Activated CD4-positive, alpha-beta T cell treated with anti-CD3 and anti-CD28 coated beads, Interleukin-2, amount 50 U/mL, for 16 hours (primary cell): ENCODE measurements around the gene SIRT3.
A peak's percentile ranks its signal among the peaks of the same experiment; 100 is the strongest.
"Not testable (repeated sequence)": the region's sequence is repeated elsewhere in the genome, so short reads cannot be mapped to it uniquely, and the experiment has no call there.

Experiments used
- DNase-seq: peaks from one replicate; pipeline ENCODE4 v3.0.0-alpha.2; 2020

Gene SIRT3

GRCh38 chr11:200224-201003, 35.7 kb downstream of the SIRT3 start:
- DNase-seq, result no peak

DNA sequence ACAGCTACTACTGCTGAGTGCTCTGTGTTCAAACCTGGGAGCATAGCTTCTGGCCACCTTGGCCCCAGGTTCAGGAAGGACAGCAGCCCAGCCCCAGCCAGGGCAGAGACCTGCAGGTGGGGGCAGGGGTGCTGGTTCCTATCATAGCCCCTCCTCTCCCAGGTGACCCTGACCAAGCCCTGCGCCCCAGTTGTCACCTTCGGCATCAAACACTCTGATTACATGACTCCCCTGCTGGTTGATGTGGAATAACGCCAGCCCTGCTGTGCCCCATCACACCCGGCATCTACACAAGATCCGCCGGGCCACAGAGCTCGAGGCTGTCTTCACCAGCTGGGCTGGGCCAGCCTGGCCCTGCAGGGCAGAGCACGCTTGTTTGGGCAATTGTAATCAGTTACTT, 36.4 kb downstream of the SIRT3 start:
- DNase-seq, result no peak

- no peak for DNase-seq
These were observed 37.0 kb downstream of the SIRT3 start for GRCh38 chr11:199004-199581.

DNA sequence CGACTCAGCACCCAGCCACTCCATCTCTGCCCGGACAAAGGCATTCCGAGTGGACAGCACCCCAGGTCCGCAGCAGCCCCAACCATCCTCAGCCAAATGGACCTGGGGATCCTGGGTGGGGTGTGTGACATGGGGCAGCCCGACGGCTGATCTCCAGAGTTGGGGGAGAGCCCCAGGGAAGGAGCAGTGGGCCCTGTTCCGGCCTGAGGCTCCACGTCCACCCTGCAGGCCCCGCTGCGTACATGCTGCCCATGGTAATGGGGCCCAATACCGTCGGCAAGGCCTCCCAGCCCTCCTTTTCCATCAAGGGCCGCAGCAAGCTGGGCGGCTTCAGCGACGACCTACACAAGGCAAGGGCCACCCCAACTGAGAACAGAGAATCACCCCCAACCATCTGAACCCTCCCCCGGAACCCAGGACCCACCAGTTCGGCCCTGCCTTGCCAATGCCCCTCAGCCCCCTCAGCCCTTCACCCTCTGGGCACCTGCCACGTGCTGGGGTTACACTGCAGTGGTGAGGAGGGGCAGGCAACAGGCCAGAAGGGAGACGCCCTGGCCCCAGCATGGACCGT, 37.8 kb downstream of the SIRT3 start:
- no peak for DNase-seq

DNA sequence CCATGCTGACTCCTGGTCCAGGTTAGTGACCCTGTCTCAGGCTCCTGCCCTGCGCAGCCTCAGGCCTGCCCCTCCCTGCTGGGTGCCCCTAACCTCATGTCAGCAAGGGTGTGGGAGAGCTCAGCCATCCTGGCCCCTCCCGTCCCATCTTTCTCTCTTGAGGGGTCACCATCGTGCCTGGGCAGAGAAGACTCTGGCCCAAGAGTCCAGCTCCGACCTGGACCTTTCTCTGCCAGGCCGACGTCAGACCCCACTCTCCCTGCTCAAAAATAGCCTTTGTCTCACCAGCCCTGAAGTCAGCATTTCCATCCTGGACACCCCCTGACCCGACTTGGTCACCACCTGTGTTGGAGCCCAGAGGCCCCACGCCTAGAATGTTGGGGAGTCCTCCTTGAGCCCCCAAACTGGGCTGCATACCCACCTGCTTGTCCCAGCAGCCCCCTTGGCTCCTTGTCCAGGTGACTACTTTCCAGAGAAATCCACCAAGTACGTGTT, 38.4 kb downstream of the SIRT3 start:
- DNase-seq, result no peak

DNA sequence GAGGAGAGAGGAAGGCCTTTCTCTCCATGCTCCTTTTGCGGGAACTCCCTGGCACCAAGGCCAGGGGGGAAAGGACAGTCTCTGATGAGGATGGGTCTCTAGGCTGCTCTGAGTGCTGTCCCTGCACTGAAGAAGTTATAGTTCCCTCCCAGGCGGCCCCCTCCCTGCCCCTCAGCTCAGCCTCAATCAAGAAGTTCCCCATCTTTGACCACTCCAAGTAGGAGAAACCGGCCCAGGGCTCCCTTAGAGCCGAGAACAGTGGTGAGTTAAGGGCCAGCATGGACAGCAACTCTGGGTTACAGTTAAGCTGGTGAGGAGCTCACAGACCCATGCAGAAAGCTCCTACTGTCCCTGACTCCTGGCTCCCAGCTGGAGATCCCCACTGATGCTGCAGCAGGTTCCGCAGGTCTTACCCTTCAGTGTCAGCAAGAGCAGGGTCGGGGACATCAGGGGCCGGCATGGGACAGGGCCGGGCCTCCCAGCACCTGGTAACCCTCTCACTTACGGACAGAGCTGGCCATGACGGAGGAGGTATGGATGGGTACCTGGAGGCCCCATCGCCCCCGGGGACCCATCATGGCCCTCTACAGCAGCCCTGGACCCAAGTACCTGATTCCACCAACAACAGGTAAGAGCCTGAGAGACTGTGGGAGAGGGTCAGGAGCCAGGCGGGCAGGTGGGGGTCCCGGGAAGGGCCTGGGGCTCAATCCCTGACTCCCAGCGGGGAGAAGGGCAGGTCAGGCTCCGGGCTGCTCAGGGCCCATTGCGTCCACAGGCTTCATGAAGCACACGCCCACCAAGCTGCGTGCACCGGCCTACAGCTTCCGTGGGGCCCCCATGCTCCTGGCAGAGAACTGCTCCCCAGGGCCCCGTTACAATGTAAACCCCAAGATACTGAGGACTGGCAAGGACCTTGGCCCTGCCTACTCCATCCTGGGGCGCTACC, 39.1 kb downstream of the SIRT3 start:
- no peak for DNase-seq

DNA sequence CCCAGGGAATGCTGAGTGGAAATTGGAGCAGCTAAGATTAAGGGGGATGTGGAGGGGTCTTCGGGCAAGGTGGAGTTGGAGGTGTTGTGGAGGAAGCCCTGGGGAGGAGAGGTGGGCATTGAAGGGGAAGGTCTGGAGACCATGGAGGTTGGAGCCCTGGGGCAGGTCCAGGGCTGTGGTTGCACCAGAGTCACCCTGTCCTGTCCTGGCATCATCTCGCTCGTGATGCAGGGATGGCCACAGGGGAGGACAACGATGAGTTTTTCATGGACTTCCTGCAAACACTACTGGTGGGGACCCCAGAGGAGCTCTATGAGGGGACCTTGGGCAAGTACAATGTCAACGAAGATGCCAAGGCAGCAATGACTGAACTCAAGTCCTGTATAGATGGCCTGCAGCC, 42.7 kb downstream of the SIRT3 start:
- not testable (repeated sequence) for DNase-seq

GRCh38 chr11:192674-193128, 43.4 kb downstream of the SIRT3 start, which contains the start of gene SCGB1C1:
Gene SCGB1C1, plus strand, starts transcription at chr11:193078. Its CDS starts 22 bp downstream, at chr11:193100.
- not testable (repeated sequence) for DNase-seq

GRCh38 chr11:191490-192478, 44.4 kb downstream of the SIRT3 start:
- peak; percentile 54 for DNase-seq

DNA sequence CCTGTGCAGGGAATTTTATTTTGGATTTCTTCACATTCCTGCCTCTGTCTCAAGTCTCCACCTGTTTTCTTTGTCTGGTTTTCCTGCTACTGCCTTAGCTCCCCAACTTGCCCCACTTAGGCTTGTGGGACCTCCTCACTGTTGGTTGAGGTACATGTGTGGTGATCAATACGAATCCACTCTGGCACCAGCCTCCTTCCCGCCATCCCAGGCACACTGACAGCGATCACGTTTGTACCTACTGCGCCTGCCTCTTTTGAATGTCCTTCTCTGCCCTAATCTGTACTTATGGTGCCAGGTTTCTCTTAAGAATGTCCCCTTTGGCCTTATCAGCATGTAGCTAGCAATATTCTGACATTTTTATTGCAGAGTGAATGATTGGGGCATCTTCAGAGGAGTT, 45.6 kb downstream of the SIRT3 start:
- not testable (repeated sequence) for DNase-seq

DNA sequence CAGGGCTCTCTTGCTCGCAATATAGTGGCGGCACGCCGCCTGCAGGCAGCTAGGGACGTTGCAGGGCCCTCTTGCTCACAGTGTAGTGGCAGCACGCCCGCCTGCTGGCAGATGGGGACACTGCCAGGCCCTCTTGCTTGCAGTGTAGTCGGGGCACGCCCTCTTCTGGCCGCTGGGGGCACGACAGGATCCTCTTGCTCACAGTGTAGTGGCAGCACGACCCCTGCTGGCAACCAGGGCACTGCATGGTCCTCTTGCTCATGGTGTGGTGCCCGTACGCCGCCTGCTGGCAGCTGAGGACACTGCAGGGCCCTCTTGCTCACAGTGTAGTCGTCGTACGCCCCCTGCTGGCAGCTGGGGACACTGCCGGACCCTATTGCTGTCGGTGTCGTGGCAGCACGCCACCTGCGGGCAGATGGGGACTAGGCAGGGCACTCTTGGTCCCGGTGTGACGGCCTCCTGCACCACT, 46.3 kb downstream of the SIRT3 start:
- DNase-seq, result not testable (repeated sequence)

DNA sequence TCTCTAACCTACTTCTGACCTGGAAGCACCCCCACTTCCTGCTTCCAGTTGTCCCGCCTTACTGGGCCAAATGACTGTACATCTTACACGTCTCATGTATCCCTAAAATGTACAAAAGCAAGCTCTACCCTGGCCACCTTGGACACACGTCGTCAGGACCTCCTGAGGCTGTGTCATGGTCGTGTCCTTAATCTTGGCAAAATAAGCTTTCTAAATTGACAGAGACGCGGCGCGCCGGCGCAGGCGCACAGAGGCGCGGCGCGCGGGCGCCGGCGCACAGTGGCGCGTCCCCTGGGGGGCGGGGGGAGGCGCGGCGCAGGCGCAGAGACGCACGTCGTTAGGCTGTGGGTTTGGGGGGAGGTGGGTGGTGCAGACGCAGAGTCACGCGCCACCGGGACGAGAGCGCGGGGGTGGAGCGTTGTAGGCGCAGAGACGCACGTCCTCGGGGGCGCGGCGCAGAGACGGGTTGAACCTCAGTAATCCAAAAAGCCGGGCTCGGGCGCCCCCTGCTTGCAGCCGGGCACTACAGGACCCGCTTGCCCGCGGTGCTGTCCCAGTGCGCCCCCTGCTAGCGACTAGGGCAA, 46.9 kb downstream of the SIRT3 start:
- not testable (repeated sequence) for DNase-seq

DNA sequence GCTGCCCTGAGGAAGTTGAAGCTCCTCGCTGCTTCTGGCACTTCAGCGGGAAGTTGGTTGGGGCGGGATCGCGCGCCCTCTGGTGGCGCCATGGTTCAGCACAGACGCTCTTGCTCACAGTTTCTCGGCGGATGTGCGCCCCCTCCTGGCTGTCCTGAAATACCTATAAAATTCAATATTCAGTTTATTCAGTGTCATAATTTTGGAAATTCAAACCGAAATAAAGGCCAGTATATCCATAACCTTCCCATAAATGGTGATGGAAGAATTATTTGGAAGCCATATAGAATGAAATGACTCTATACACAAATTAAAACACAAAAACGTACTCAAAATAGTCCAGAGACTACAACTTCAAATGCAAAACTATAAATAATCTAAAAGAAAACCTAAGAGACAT, 55.9 kb downstream of the SIRT3 start:
- DNase-seq, result not testable (repeated sequence)
